Measurements from ENCODE around the gene SH3BGR.

- TF ChIP-seq CTCF (IDR thresholded peaks at IDR 0.05) (no peak), POLR2A (IDR thresholded peaks at IDR 0.05) (no peak)
These were observed 82.0 kb downstream of the SH3BGR start for GRCh38 chr21:39533545-39534380.

Data from esophagus squamous epithelium (tissue), 4 donors.